HepG2 (cell line): ENCODE data around the gene WDR31. TPM values are rescaled to one million over a fixed set of nuclear protein-coding genes. Genes with fewer than 3 reads are reported as not detected.

Experiments
- DBP ChIP-seq: sonication (generic); formaldehyde crosslinking; IDR thresholded peaks from 2 replicates; pipeline ENCODE4 v1.4.0; 2020; ENCODE audit warnings: missing genetic modification reagents; ENCODE audit errors: not compliant biosample characterization
- DMAP1 ChIP-seq: IDR thresholded peaks from 2 replicates; pipeline ENCODE4 v1.6.1; 2016
- FOXJ3 ChIP-seq: sonication (generic); formaldehyde crosslinking; IDR thresholded peaks from 2 replicates; pipeline ENCODE4 v1.4.0; 2020; ENCODE audit warnings: missing genetic modification reagents, mild to moderate bottlenecking, borderline replicate concordance
- GTF2F1 ChIP-seq: fragments of 150-350 bp; IDR thresholded peaks from 2 replicates; pipeline ENCODE4 v1.6.1; 2014; ENCODE audit warnings: low read length
- HOMEZ ChIP-seq: IDR thresholded peaks from 2 replicates; pipeline ENCODE4 v1.6.1; 2016; ENCODE audit warnings: low read depth
- LCORL ChIP-seq, 2 experiments: fragments of 450-650 bp in 1 of 2; sonication (generic) in 1 of 2; formaldehyde crosslinking in 1 of 2; IDR thresholded peaks; 2 replicates each; pipeline versions ENCODE4 v1.5.0 to v1.6.1; 2017 to 2020; ENCODE audit warnings: antibody characterized with exemption in 1 of 2, missing genetic modification reagents in 1 of 2
- MED1 ChIP-seq: sonication (generic); formaldehyde crosslinking; IDR thresholded peaks from 2 replicates; pipeline ENCODE4 v1.4.0; 2020; ENCODE audit warnings: missing genetic modification reagents
- NFATC3 ChIP-seq: sonication (generic); formaldehyde crosslinking; IDR thresholded peaks from 2 replicates; pipeline ENCODE4 v1.5.1; 2020; ENCODE audit warnings: mild to moderate bottlenecking, missing genetic modification reagents
- NR0B2 ChIP-seq: sonication (generic); formaldehyde crosslinking; IDR thresholded peaks from 2 replicates; pipeline ENCODE4 v1.4.0; 2020; ENCODE audit warnings: mild to moderate bottlenecking, missing genetic modification reagents
- REPIN1 ChIP-seq: sonication (generic); formaldehyde crosslinking; IDR thresholded peaks from 2 replicates; pipeline ENCODE4 v1.8.0; 2022; ENCODE audit warnings: missing genetic modification reagents, low read depth, mild to moderate bottlenecking, borderline replicate concordance
- TFAP4 ChIP-seq: sonication (generic); IDR thresholded peaks from 2 replicates; pipeline ENCODE4 v1.6.1; 2016; ENCODE audit warnings: low read depth, borderline replicate concordance
- THRA ChIP-seq: sonication (generic); formaldehyde crosslinking; IDR thresholded peaks from 2 replicates; pipeline ENCODE4 v1.4.0; 2020; ENCODE audit warnings: missing genetic modification reagents, borderline replicate concordance
- ZBTB1 ChIP-seq: sonication (generic); formaldehyde crosslinking; IDR thresholded peaks from 2 replicates; pipeline ENCODE4 v1.4.0; 2020; ENCODE audit warnings: missing genetic modification reagents, borderline replicate concordance
- ZFP36 ChIP-seq: fragments of 150-350 bp; IDR thresholded peaks from 2 replicates; pipeline ENCODE4 v1.6.1; 2018; ENCODE audit warnings: borderline replicate concordance, low read length, low read depth; ENCODE audit not compliant: partially characterized antibody
- ZNF280D ChIP-seq: sonication (generic); formaldehyde crosslinking; IDR thresholded peaks from 2 replicates; pipeline ENCODE4 v1.5.1; 2020; ENCODE audit warnings: mild to moderate bottlenecking, missing genetic modification reagents
- ZNF414 ChIP-seq: sonication (generic); formaldehyde crosslinking; IDR thresholded peaks from 2 replicates; pipeline ENCODE4 v1.5.0; 2020; ENCODE audit warnings: missing genetic modification reagents
- ZNF543 ChIP-seq: sonication (generic); formaldehyde crosslinking; IDR thresholded peaks from 2 replicates; pipeline ENCODE4 v1.4.0; 2020; ENCODE audit warnings: mild to moderate bottlenecking, missing genetic modification reagents
- ZNF784 ChIP-seq: sonication (generic); formaldehyde crosslinking; IDR thresholded peaks from 2 replicates; pipeline ENCODE4 v1.5.1; 2020; ENCODE audit warnings: missing genetic modification reagents, mild to moderate bottlenecking, borderline replicate concordance
- ZSCAN25 ChIP-seq: sonication (generic); formaldehyde crosslinking; IDR thresholded peaks from 2 replicates; pipeline ENCODE4 v1.8.0; 2022; ENCODE audit warnings: mild to moderate bottlenecking, missing genetic modification reagents
- polyA plus RNA-seq, 8 experiments: library from polyadenylated mRNA; depleted of rRNA in 3 of 8; stranded (reverse) in 7 of 8; unstranded in 1 of 8; fragments of >200 nt; fragmentation: Illumina TruSeq in 4 of 8; extraction: Trizol in 4 of 8; gene quantifications; 2 replicates each; pipeline versions ENCODE4 v1.2.1 to v1.2.3, GENCODE V29; 2011 to 2016; ENCODE audit warnings: low read depth in 4 of 8, missing spikeins in 1 of 8, mixed read lengths in 1 of 8; ENCODE audit not compliant: insufficient read depth in 1 of 8
- total RNA-seq, 5 experiments: library from RNA; depleted of rRNA; stranded (reverse); fragments of >200 nt; fragmentation: Illumina TruSeq; extraction: Trizol; gene quantifications; 2 replicates each; pipeline ENCODE4 v1.2.3, GENCODE V29; 2016; ENCODE audit warnings: low read depth in 1 of 5

The WDR31 gene
- total and polyA plus RNA-seq, 2 of the 13 experiments (the other 11 are each of a cell fraction or from before 2014, with no cell fraction given) = 0.33 to 1.7 TPM

GRCh38 chr9:113381909-113382411 lies 41.9 kb upstream of the WDR31 start (continued):
- TF ChIP-seq THRA (CRISPR knock-in tag) (peak; percentile 54; the same call in 1 of the 2 replicates), GTF2F1 (no peak), ZSCAN25 (CRISPR knock-in tag) (no peak), ZBTB1 (CRISPR knock-in tag) (no peak), DBP (CRISPR knock-in tag) (no peak), ZNF543 (CRISPR knock-in tag) (no peak), ZFP36 (no peak), ZNF784 (CRISPR knock-in tag) (no peak), DMAP1 (CRISPR knock-in tag) (peak; percentile 17; the same call in 1 of the 2 replicates), ZNF280D (CRISPR knock-in tag) (peak; percentile 22; the same call in 1 of the 2 replicates), NFATC3 (CRISPR knock-in tag) (no peak), REPIN1 (CRISPR knock-in tag) (peak; percentile 68; the same call in 1 of the 2 replicates), ZNF414 (CRISPR knock-in tag) (no peak), NR0B2 (CRISPR knock-in tag) (no peak), HOMEZ (peak; percentile 36; the same call in 1 of the 2 replicates), LCORL (IDR thresholded peaks at IDR 0.05) (no peak), LCORL (CRISPR knock-in tag; IDR thresholded peaks at IDR 0.05) (peak; percentile 64), MED1 (CRISPR knock-in tag) (peak; percentile 85), FOXJ3 (peak; percentile 29; the same call in 1 of the 2 replicates), TFAP4 (0 out of 2 replicates have a peak, but pooled peaks have one; percentile 22)
